Putamen (tissue), 1 donor: ENCODE results near the gene TAMALIN.

ENCODE experiments used
- DNase-seq: peaks from one replicate; pipeline ENCODE4 v3.0.0-alpha.2; 2016; ENCODE audit warnings: low spot score

TAMALIN gene

GRCh38 chr12:52055731-52056711 lies 49.3 kb downstream of the TAMALIN start:
- DNase-seq: peak; percentile 84

- DNase-seq: no peak
Measured at GRCh38 chr12:52056801-52057637, 50.3 kb downstream of the TAMALIN start.

- no peak for DNase-seq
Measured at GRCh38 chr12:52057638-52058576, 51.2 kb downstream of the TAMALIN start.

- no peak for DNase-seq
Measured at GRCh38 chr12:52058631-52059361, 52.0 kb downstream of the TAMALIN start.

GRCh38 chr12:52059582-52060497 lies 53.1 kb downstream of the TAMALIN start:
- DNase-seq: peak; percentile 66

DNA sequence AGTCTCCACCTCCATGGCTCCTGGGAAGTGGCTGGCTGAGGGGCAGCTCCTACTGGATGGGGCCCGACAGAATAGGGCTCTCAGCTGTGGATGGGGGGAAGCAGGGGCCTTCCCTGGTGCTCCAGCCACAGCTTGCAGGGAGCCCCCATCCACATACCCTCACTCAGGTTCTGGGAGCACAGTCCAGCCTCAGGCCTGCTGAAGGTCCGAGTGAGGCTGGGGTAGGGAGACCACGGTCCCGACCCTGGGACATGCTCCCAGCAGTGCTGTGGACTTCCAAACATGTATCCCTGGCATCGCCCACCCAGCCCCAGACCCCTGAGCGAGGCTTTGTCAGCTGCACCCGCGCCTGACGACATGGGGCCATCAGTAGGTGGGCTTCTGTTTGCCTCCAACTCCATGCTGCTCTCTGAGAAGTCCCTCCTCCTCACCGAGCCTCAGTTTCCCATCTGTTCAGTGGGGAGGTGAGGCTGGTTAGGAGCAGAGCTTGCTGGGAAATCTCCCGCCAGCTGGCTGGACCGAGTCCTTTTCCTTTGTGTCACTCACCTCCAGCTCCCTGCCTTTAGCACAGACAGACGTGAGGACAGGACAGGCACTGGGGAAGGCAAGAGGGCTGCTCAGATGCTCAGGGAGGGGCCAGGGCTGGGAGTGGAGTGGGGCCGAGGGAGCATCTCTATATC lies 53.9 kb downstream of the TAMALIN start:
- no peak for DNase-seq

GRCh38 chr12:52061470-52062166 lies 54.9 kb downstream of the TAMALIN start:
- DNase-seq: peak; percentile 96

DNA sequence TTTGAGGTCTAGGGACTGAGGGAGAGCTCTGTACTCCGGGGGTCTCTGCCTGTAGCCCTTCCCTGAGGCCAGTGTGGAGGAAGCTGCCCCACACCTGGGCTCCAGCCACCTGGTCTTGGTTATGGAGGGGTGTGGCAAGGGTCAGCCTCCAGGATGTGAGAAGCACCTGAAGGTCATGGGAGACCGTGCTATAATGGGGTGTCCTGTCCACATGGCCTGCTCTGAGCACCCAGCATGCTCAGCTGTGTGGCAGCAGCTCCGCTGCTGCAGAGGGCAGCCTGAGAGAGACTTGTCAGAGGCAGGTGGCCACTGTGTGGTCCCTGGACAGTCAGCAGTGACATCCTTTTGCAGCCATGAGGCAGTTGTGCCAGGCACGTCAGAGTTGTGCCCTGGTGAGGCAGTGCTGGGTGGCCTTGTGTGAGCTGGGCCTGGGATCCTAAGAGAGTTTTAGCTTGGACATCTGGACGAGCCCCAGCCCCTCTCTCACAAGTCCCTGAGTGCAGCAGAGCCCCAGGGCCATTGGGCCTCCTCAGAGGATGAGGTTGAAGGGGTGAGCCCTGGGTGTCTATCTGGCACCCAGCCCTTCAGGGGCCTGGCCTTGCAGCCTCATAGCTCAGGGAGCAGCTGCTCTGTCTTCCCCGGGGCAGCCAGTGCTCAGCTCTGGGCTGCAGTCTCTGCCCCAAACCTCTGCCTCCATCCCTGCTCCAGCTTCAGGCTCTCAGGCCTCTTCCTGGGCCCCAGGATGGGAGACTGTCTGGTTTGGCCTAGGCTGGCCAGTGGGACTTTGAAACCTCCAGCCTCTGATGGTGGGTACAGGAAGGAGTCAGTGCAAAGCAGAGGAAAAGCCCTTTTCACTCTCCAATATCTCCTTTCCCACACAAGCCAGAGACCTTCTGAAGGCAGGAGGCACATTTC lies 55.7 kb downstream of the TAMALIN start:
- no peak for DNase-seq

- no peak for DNase-seq
Measured at GRCh38 chr12:52063082-52063924, 56.6 kb downstream of the TAMALIN start.

DNA sequence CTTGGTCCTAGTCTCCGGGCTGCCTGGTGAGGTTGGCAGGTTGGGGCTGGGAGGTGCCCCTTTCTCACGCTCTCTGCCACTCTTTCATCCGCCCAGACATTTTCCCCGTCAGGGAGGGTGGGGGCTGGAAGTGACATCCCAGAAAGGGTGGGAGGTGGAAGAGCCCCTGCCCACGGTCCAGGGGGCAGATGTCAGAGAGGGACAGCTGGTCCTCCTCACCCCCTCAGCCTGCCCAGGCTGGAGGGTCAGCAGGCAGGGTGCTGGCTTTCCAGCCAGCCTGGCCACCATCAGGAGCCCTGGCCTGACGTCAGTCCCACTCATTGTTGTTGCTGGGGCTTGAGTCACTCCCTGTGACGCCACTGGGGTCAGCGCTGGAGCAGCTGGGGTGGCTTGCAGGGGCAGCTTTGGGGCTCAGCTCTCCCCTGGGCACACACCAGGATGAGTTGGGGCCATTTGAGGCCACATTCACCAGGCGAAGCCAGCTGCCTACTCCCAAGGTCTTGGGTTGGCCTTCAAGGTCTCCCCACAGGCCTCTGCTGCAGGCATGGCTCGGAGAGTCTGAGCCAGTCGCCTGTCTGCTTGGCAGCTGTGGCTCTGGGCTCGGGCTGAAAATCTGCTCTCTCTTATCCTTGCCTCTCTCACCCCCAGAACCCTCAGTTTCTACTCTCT lies 57.4 kb downstream of the TAMALIN start:
- DNase-seq: peak; percentile 42
